ENCODE data around the gene NPHP4. TPM values are rescaled to one million over a fixed set of nuclear protein-coding genes. Genes with fewer than 3 reads are reported as not detected.

Gene NPHP4
- polyA plus RNA-seq, 1 donor (not counting 4 experiments of a cell fraction or from before 2014, with no cell fraction given): 3.7 TPM

DNA sequence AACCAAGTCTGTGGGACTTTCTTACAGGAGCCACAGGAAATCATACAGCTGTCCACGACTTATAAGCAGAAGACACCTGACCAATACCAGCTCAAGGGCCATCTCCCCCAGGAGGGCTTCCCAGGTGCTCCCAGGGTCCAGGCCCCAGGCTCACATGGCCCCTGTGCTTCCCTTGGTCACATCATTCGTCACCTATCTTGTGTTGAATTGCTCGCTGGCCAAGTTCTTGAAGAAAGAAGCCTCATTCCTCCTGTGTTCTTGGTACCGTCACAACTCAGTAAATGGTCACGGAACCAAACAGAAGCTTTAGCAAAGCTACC is 3.0 kb downstream of the NPHP4 start:
- Histone ChIP-seq H3K79me2 (ENCODE audit: control insufficient read depth, insufficient read depth, low read length) (peaks cover 7% of the 10 kb centered on the region), H3K27me3 (ENCODE audit: control insufficient read depth, extremely low read depth, insufficient read depth, low read length) (no peaks in the 10 kb centered on the region), H3K9me1 (ENCODE audit: control insufficient read depth, extremely low read depth, insufficient read depth, low read length) (no peaks in the 10 kb centered on the region), H2AFZ (ENCODE audit: control insufficient read depth, low read length) (no peak overlapping the region), H3K27ac (ENCODE audit: control insufficient read depth, insufficient read depth, low read length) (no peak overlapping the region), H3K4me3 (ENCODE audit: control insufficient read depth in 2 of 3, extremely low read depth in 1 of 3, insufficient read depth in 2 of 3, low read depth in 1 of 3, low read length in 3 of 3) (no peak overlapping the region), H3K36me3 (ENCODE audit: control insufficient read depth in 2 of 2, extremely low read depth in 1 of 2, insufficient read depth in 2 of 2, low read length in 2 of 2) (peaks cover 0 to 4% of the 10 kb centered on the region in 2 experiments), H3K9me3 (ENCODE audit: control insufficient read depth, low read depth, low read length) (no peaks in the 10 kb centered on the region), H4K20me1 (ENCODE audit: control insufficient read depth, extremely low read depth, insufficient read depth, low read length) (no peaks in the 10 kb centered on the region), H3K4me1 (ENCODE audit: control insufficient read depth, extremely low read depth, insufficient read depth, low read length) (peaks cover 14% of the 10 kb centered on the region), H3K4me2 (ENCODE audit: control insufficient read depth, extremely low read depth, insufficient read depth, low read depth, low read length) (no peak overlapping the region), H3K9ac (ENCODE audit: control insufficient read depth, extremely low read depth, insufficient read depth, low read length) (no peak overlapping the region)
- FAIRE-seq (no peak), DNase-seq (ENCODE audit: low read depth, low spot score) (no peak)
- dilution Hi-C loops (cut with MboI; ENCODE audit: extremely low pct_ligation_motif_present, low sequenced_read_pairs): no loop called here
- TF ChIP-seq, protein P1, sequence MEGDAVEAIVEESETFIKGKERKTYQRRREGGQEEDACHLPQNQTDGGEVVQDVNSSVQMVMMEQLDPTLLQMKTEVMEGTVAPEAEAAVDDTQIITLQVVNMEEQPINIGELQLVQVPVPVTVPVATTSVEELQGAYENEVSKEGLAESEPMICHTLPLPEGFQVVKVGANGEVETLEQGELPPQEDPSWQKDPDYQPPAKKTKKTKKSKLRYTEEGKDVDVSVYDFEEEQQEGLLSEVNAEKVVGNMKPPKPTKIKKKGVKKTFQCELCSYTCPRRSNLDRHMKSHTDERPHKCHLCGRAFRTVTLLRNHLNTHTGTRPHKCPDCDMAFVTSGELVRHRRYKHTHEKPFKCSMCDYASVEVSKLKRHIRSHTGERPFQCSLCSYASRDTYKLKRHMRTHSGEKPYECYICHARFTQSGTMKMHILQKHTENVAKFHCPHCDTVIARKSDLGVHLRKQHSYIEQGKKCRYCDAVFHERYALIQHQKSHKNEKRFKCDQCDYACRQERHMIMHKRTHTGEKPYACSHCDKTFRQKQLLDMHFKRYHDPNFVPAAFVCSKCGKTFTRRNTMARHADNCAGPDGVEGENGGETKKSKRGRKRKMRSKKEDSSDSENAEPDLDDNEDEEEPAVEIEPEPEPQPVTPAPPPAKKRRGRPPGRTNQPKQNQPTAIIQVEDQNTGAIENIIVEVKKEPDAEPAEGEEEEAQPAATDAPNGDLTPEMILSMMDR (optimal IDR thresholded peaks at IDR 0.05 in 1 of 3, IDR thresholded peaks at IDR 0.05 in 1 of 3, conservative IDR thresholded peaks at IDR 0.05 in 1 of 3; ENCODE audit: extremely low read depth in 1 of 3, insufficient read depth in 2 of 3, low read length in 3 of 3): no peak
- no peak for TF ChIP-seq EZH2 (IDR thresholded peaks at IDR 0.05; ENCODE audit: low read length)

DNA sequence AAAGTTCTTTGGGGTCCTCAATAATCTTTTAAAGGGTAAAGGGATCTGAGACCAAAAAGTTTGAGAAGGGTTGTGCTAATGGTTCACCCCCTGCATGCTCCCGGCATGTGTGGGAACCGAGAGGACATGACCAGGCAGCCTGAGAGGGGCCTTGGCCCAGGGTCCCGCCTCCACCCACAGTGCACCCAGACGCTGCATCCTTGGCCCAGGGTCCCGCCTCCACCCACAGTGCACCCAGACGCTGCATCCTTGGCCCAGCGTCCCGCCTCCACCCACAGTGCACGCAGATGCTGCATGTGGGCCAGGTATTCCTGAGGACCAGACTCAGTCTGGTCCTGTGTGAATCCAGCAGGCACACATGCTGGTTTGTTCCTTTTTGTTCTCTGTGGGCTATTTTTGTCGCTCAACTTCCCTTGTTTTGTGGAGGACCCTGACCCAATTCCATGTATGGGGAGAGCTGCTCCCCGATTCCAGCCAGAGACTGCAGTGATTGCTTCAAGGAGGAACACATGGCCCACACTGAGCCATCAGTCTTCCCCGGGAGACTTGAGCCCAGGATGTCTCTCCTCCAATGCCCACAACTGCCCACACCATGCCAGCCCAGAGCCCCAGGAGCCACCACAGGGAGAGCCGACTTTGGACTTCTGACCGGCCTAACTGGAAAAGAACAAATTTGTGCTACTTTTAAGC is 3.5 kb downstream of the NPHP4 start:
- dilution Hi-C loops (cut with MboI; ENCODE audit: extremely low pct_ligation_motif_present, low sequenced_read_pairs): no loop called here
- Histone ChIP-seq H3K27me3 (ENCODE audit: control insufficient read depth, extremely low read depth, insufficient read depth, low read length) (no peaks in the 10 kb centered on the region), H3K9me3 (ENCODE audit: control insufficient read depth, low read depth, low read length) (no peaks in the 10 kb centered on the region), H3K36me3 (ENCODE audit: control insufficient read depth in 2 of 2, extremely low read depth in 1 of 2, insufficient read depth in 2 of 2, low read length in 2 of 2) (peaks cover 0 to 4% of the 10 kb centered on the region in 2 experiments), H3K9me1 (ENCODE audit: control insufficient read depth, extremely low read depth, insufficient read depth, low read length) (no peaks in the 10 kb centered on the region), H3K79me2 (ENCODE audit: control insufficient read depth, insufficient read depth, low read length) (peaks cover 5% of the 10 kb centered on the region), H2AFZ (ENCODE audit: control insufficient read depth, low read length) (no peak overlapping the region), H3K4me1 (ENCODE audit: control insufficient read depth, extremely low read depth, insufficient read depth, low read length) (peaks cover 12% of the 10 kb centered on the region), H3K4me2 (ENCODE audit: control insufficient read depth, extremely low read depth, insufficient read depth, low read depth, low read length) (no peak overlapping the region), H3K9ac (ENCODE audit: control insufficient read depth, extremely low read depth, insufficient read depth, low read length) (no peak overlapping the region), H3K27ac (ENCODE audit: control insufficient read depth, insufficient read depth, low read length) (no peak overlapping the region), H4K20me1 (ENCODE audit: control insufficient read depth, extremely low read depth, insufficient read depth, low read length) (no peaks in the 10 kb centered on the region), H3K4me3 (ENCODE audit: control insufficient read depth in 2 of 3, extremely low read depth in 1 of 3, insufficient read depth in 2 of 3, low read depth in 1 of 3, low read length in 3 of 3) (no peak overlapping the region)
- TF ChIP-seq EZH2 (IDR thresholded peaks at IDR 0.05; ENCODE audit: low read length): no peak
- TF ChIP-seq, protein P1 (optimal IDR thresholded peaks at IDR 0.05 in 1 of 3, IDR thresholded peaks at IDR 0.05 in 1 of 3, conservative IDR thresholded peaks at IDR 0.05 in 1 of 3; ENCODE audit: extremely low read depth in 1 of 3, insufficient read depth in 2 of 3, low read length in 3 of 3): no peak
- FAIRE-seq (no peak), DNase-seq (ENCODE audit: low read depth, low spot score) (no peak)
